ENCODE data around the gene SOX18.

The SOX18 gene

GRCh38 chr20:64033981-64034493 lies 15.4 kb downstream of the SOX18 start:
- H3K27ac ChIP-seq, result no peak overlapping the region
- TF ChIP-seq CTCF (IDR thresholded peaks at IDR 0.05) (no peak), ZFX (IDR thresholded peaks at IDR 0.05; ENCODE audit: borderline replicate concordance) (no peak)

GRCh38 chr20:64032706-64033624 lies 16.5 kb downstream of the SOX18 start:
- H3K27ac ChIP-seq, result no peak overlapping the region
- no peak for TF ChIP-seq CTCF (IDR thresholded peaks at IDR 0.05)
- TF ChIP-seq ZFX (IDR thresholded peaks at IDR 0.05; ENCODE audit: borderline replicate concordance), result no peak

GRCh38 chr20:64031822-64032314 lies 17.6 kb downstream of the SOX18 start:
- no peak overlapping the region for H3K27ac ChIP-seq

GRCh38 chr20:64030371-64031134 lies 18.9 kb downstream of the SOX18 start:
- H3K27ac ChIP-seq, result no peak overlapping the region
- TF ChIP-seq CTCF (IDR thresholded peaks at IDR 0.05) (no peak), ZFX (IDR thresholded peaks at IDR 0.05; ENCODE audit: borderline replicate concordance) (no peak)

More at GRCh38 chr20:64031822-64032314, 17.6 kb downstream of the SOX18 start:
- TF ChIP-seq ZFX (IDR thresholded peaks at IDR 0.05; ENCODE audit: borderline replicate concordance), result no peak
- TF ChIP-seq CTCF (IDR thresholded peaks at IDR 0.05), result no peak

- no peak overlapping the region for H3K27ac ChIP-seq
- TF ChIP-seq CTCF (IDR thresholded peaks at IDR 0.05) (no peak), ZFX (IDR thresholded peaks at IDR 0.05; ENCODE audit: borderline replicate concordance) (no peak)
These were observed 19.9 kb downstream of the SOX18 start for GRCh38 chr20:64029293-64030117.

GRCh38 chr20:64027981-64028685 lies 21.3 kb downstream of the SOX18 start:
- no peak for TF ChIP-seq ZFX (IDR thresholded peaks at IDR 0.05; ENCODE audit: borderline replicate concordance)
- TF ChIP-seq CTCF (IDR thresholded peaks at IDR 0.05), result no peak
- no peak overlapping the region for H3K27ac ChIP-seq

Data from 22Rv1 (cell line).